Endothelial cell of umbilical vein (primary cell): Measurements from ENCODE around the gene EIF4E1B. TPM values are rescaled to one million over a fixed set of nuclear protein-coding genes. Genes with fewer than 3 reads are reported as not detected.

Experiments
- BruUV-seq: library from RNA; stranded (reverse); fragments of 400-500 nt; replicated peaks from 2 replicates; lab custom pipeline; 2021; lab: Mats Ljungman, UMichigan
- CTCF ChIA-PET: fragments of 300-600, 350-600 bp; sonication (Branson Sonifier 250); formaldehyde crosslinking; loops from one replicate; lab custom pipeline; 2021; ENCODE audit warnings: antibody characterized with exemption, inconsistent platforms; lab: Charles Lee
- POLR2A ChIA-PET: fragments of 300-600, 350-600 bp; sonication (Branson Sonifier 250); formaldehyde crosslinking; loops from one replicate; lab custom pipeline; 2021; ENCODE audit warnings: antibody characterized with exemption, inconsistent platforms; lab: Charles Lee
- DNase-seq: peaks from one replicate; pipeline ENCODE4 v3.0.0-alpha.2; 2011; ENCODE audit warnings: low read depth, low spot score
- FAIRE-seq: peaks from 2 replicates; lab custom pipeline; 2011; peaks lifted over from hg19 to GRCh38; lab: Jason Lieb, UNC
- H2AFZ ChIP-seq: 2 replicates; pipeline ENCODE4 v1.6.0; 2012; ENCODE audit warnings: low read depth, low read length, control low read depth, inconsistent platforms
- H3K27ac ChIP-seq: 2 replicates; pipeline ENCODE4 v1.5.1; 2011; ENCODE audit warnings: low read depth, mild to moderate bottlenecking, control low read depth, low read length, moderate library complexity; ENCODE audit not compliant: insufficient read depth
- H3K27me3 ChIP-seq, 2 experiments: 2 replicates each; pipeline versions ENCODE4 v1.6.0 to v1.6.1; 2011; ENCODE audit warnings: low read length in 2 of 2, mixed read lengths in 1 of 2; ENCODE audit not compliant: control insufficient read depth in 2 of 2, insufficient read depth in 2 of 2
- H3K36me3 ChIP-seq, 2 experiments: 2 replicates in 1 of 2; 3 replicates in 1 of 2; pipeline ENCODE4 v1.5.1; 2011; ENCODE audit warnings: low read length in 2 of 2, mild to moderate bottlenecking in 1 of 2, moderate library complexity in 1 of 2; ENCODE audit not compliant: control insufficient read depth in 2 of 2, insufficient read depth in 2 of 2; ENCODE audit errors: extremely low read depth in 1 of 2
- H3K4me1 ChIP-seq: 3 replicates; pipeline ENCODE4 v1.5.1; 2011; ENCODE audit warnings: mild to moderate bottlenecking, low read length; ENCODE audit not compliant: control insufficient read depth, insufficient read depth; ENCODE audit errors: extremely low read depth
- H3K4me2 ChIP-seq: 2 replicates; pipeline ENCODE4 v1.6.1; 2011; ENCODE audit warnings: low read length, control low read depth, mixed read lengths; ENCODE audit not compliant: insufficient read depth
- H3K4me3 ChIP-seq, 3 experiments: fragments of 200-600 bp in 1 of 3; sonication (generic), shearing (Covaris generic) in 1 of 3; replicated peaks in 1 of 3; 2 replicates each; pipeline ENCODE4 v1.5.1; 2011 to 2016; ENCODE audit warnings: control low read depth in 3 of 3, low read length in 3 of 3, mild to moderate bottlenecking in 2 of 3, inconsistent platforms in 1 of 3, low read depth in 1 of 3, moderate library complexity in 1 of 3; ENCODE audit not compliant: insufficient read depth in 1 of 3
- H3K79me2 ChIP-seq: 2 replicates; pipeline ENCODE4 v1.6.0; 2012; ENCODE audit warnings: low read length, inconsistent platforms; ENCODE audit not compliant: control insufficient read depth, insufficient read depth
- H3K9ac ChIP-seq: replicated peaks from 2 replicates; pipeline ENCODE3; 2011; ENCODE audit warnings: low read length, control low read depth; ENCODE audit not compliant: insufficient read depth; ENCODE audit errors: extremely low read depth
- H3K9me1 ChIP-seq: replicated peaks from 3 replicates; pipeline ENCODE4 v1.6.0; 2011; ENCODE audit warnings: mild to moderate bottlenecking, low read length; ENCODE audit not compliant: control insufficient read depth, insufficient read depth; ENCODE audit errors: extremely low read depth
- H3K9me3 ChIP-seq: replicated peaks from 2 replicates; pipeline ENCODE4 v1.5.1; 2012; ENCODE audit warnings: low read length, inconsistent platforms; ENCODE audit not compliant: control insufficient read depth, insufficient read depth
- H4K20me1 ChIP-seq: replicated peaks from 2 replicates; pipeline ENCODE3; 2011; ENCODE audit warnings: mild to moderate bottlenecking, low read length; ENCODE audit not compliant: control insufficient read depth, insufficient read depth; ENCODE audit errors: extremely low read depth
- EZH2 ChIP-seq: IDR thresholded peaks from 2 replicates; pipeline ENCODE4 v1.6.1; 2012; ENCODE audit warnings: borderline replicate concordance, low read depth, mild to moderate bottlenecking, moderate library complexity, low read length, inconsistent platforms; ENCODE audit not compliant: severe bottlenecking
- POLR2A ChIP-seq: IDR thresholded peaks from 2 replicates; pipeline ENCODE4 v1.6.1; 2012; ENCODE audit warnings: low read depth, mild to moderate bottlenecking, control low read depth, low read length
- dilution Hi-C: fragments of 300-500 bp; cut with MboI; formaldehyde crosslinking; loops from one replicate; pipeline ENCODE4 v1.15.0; 2019; ENCODE audit warnings: low sequenced_read_pairs; ENCODE audit not compliant: extremely low pct_ligation_motif_present
- intact Hi-C: fragments of 100-400 bp; cut with micrococcal nuclease; formaldehyde crosslinking; loops from one replicate; pipeline ENCODE4 v1.10.0; 2022
- polyA plus RNA-seq, 4 experiments: library from polyadenylated mRNA; depleted of rRNA in 3 of 4; stranded (reverse) in 3 of 4; unstranded in 1 of 4; fragments of >200 nt; gene quantifications; 2 replicates each; pipeline versions ENCODE4 v1.2.1 to v1.2.3, GENCODE V29; 2011 to 2012; ENCODE audit warnings: missing spikeins in 1 of 4
- total RNA-seq: library from RNA; stranded (reverse); gene quantifications from 2 replicates; pipeline ENCODE4 v1.2.3, GENCODE V29; 2021

The EIF4E1B gene
- total and polyA plus RNA-seq, 2 donors (not counting 3 experiments of a cell fraction or from before 2014, with no cell fraction given) = not detected

DNA sequence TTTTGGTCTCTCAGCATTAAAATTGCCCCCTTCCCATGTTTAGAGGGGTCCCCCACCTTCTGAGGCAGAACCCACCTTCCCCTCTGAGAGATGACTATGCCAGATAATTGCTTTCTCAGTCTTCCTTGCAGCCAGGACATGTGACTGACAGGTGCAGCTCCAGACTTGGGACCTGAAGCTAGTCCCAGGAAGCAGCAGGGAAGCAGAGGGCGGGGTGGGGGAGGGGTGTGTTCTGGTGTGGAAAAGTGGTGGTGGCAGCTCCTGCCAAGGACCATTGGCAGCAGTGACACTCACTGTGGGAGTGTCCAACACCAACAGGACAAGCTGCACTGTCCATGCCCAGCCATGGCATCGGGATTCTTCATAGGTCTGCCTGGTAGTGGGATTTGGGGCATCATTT is 2.3 kb downstream of the EIF4E1B start:
- H3K27me3 ChIP-seq = peaks cover 54 to 58% of the 10 kb centered on the region in 2 experiments
- no peak overlapping the region for H3K27ac ChIP-seq
- H4K20me1 ChIP-seq = no peaks in the 10 kb centered on the region
- no peak overlapping the region for H3K4me3 ChIP-seq
- H3K9ac ChIP-seq = no peak overlapping the region
- no peaks in the 10 kb centered on the region for H3K9me3 ChIP-seq
- ChIA-PET CTCF (interaction anchor here (1.0 to 2.0 kb wide), 3 partner anchors 14 to 58 kb away, joined by 4 to 7 read pairs (median 6); partner anchors contain the start of gene TSPAN17), POLR2A (no interaction called here)
- dilution Hi-C loops = no loop called here
- H2AFZ ChIP-seq = no peak overlapping the region
- H3K4me1 ChIP-seq = no peaks in the 10 kb centered on the region
- H3K4me2 ChIP-seq = no peak overlapping the region
- no peaks in the 10 kb centered on the region for H3K79me2 ChIP-seq
- no peak for TF ChIP-seq POLR2A
- DNase-seq (no peak), FAIRE-seq (no peak)
- H3K9me1 ChIP-seq = no peaks in the 10 kb centered on the region
- intact Hi-C loops = no loop called here
- H3K36me3 ChIP-seq = no peaks in the 10 kb centered on the region
- no TSS peak for BruUV-seq

DNA sequence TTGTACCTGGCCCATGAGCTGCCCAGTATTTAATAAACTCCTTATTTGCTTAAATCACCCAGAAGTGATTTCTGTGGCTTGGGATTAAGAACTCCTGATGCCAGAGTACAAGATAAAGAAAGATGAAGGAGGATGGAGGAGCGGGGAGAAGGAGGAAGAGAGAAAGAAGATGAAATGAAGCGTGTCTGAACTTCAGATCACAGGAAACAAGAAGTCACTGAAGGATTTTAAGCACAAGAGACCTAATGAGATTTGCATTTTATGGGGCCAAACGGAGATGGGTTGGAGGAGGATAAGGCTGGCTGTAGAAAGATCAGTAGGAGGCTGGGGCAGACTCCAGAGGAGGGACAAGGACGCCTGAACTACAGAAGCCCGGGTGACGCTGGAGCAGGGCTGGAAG is 3.1 kb downstream of the EIF4E1B start:
- dilution Hi-C loops (no loop called here), intact Hi-C loops (no loop called here)
- Histone ChIP-seq H3K27ac (no peak overlapping the region), H4K20me1 (no peaks in the 10 kb centered on the region), H3K36me3 (no peaks in the 10 kb centered on the region), H3K9me3 (no peaks in the 10 kb centered on the region), H3K9ac (no peak overlapping the region), H3K4me3 (no peak overlapping the region), H3K27me3 (peaks cover 53% of the 10 kb centered on the region in 2 experiments), H2AFZ (no peak overlapping the region), H3K9me1 (no peaks in the 10 kb centered on the region), H3K79me2 (no peaks in the 10 kb centered on the region), H3K4me1 (no peaks in the 10 kb centered on the region), H3K4me2 (no peak overlapping the region)
- ChIA-PET CTCF (interaction anchor here (1.0 to 2.0 kb wide), 3 partner anchors 13 to 59 kb away, joined by 4 to 7 read pairs (median 6); partner anchors contain the start of gene TSPAN17), POLR2A (no interaction called here)
- DNase-seq (no peak), FAIRE-seq (no peak)
- TF ChIP-seq EZH2 (peak; percentile 30), POLR2A (no peak)
- BruUV-seq = no TSS peak
